Measurements from ENCODE around the gene IER2. TPM values are rescaled to one million over a fixed set of nuclear protein-coding genes. Genes with fewer than 3 reads are reported as not detected.
"Not testable (repeated sequence)": the region's sequence is repeated elsewhere in the genome, so short reads cannot be mapped to it uniquely, and the experiment has no call there.

Gene IER2
- total RNA-seq, 1 experiment from 2014 or later = 80.1 TPM

DNA sequence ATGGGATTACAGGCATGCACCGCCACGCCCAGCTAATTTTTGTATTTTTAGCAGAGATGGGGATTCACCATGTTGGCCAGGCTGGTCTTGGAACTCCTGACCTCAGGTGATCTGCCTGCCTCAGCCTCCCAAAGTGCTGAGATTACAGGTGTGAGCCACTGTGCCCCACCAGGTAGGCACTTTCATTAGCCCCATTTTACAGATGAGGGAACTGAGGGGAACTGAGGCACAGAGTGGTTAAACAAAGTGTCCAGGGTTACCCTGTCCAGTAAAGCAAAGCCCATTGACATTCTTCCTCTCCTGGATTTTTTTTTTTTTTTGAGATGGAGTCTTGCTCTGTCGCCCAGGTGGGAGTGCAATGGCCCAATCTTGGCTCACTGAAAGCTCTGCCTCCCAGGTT is 15.9 kb downstream of the IER2 start:
- DNase-seq, H3K9me3 ChIP-seq, H3K27me3 ChIP-seq, H3K4me3 ChIP-seq, H3K36me3 ChIP-seq: not testable (repeated sequence)

DNA sequence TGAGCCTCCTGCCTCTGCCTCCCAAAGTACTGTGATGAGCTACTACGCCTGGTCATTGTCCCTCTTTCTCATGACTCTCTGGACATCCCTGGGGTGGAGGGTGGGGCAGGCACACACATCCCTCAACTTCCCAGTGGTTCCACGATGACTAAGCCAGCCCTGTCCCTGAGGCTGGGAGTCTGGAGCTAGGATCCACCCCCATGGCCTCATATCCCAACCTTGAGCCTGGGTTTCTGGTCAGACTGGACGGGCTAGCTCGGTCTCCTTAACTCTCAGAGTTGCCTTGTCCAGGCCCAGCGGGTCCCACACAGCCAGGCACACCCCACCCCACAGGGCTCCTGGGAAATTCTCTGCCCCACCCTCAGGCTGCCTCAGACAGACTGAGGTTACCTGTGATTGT is 19.6 kb downstream of the IER2 start:
- H3K9me3 ChIP-seq = no peaks in the 10 kb centered on the region
- H3K27me3 ChIP-seq = no peaks in the 10 kb centered on the region
- DNase-seq = peak; percentile 83
- no peak overlapping the region for H3K4me3 ChIP-seq
- no peaks in the 10 kb centered on the region for H3K36me3 ChIP-seq

- H3K27me3 ChIP-seq = no peaks in the 10 kb centered on the region
- no peaks in the 10 kb centered on the region for H3K36me3 ChIP-seq
- DNase-seq = no peak
- no peak overlapping the region for H3K4me3 ChIP-seq
- no peaks in the 10 kb centered on the region for H3K9me3 ChIP-seq
These were observed 20.9 kb downstream of the IER2 start for GRCh38 chr19:13171146-13171545.

DNA sequence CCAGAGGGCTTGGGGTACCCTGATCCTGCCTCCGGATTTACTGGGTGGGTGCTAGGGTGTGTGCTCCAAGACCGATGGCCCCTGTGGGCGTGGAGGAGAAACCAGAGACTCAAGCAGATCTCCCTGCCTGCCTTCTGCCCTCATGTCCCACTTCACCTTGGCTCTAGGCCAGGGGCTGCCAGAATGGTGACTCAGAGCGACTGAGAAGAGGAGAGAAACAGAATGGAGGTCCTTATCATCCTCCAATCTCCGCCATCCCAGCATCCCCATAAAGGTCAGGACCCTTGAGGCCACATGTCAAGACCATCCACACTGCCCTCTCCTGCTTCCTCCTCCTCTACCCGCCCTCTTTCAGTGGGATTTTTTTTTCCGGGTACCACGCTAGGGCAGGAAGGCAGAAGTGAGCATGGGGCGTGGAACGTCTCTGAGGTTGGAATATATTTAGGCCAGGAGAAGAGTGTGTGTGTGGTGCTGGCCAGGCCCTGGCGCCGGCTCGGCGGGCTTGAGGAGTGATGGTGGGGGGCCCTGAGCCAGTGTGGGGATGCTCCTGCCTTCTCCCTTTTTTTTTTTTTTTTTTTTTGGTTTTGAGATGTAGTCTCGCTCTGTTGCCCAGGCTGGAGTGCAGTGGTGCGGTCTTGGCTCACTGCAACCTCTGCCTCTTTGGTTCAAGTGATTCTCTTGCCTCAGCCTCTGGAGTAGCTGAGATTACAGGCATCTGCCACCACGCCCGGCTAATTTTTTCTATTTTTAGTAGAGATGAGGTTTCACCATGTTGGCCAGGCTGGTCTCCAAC is 22.3 kb downstream of the IER2 start:
- no peaks in the 10 kb centered on the region for H3K9me3 ChIP-seq
- no peak overlapping the region for H3K4me3 ChIP-seq
- DNase-seq = peak; percentile 98
- no peaks in the 10 kb centered on the region for H3K36me3 ChIP-seq
- no peaks in the 10 kb centered on the region for H3K27me3 ChIP-seq

- Histone ChIP-seq H3K36me3 (no peaks in the 10 kb centered on the region), H3K4me3 (no peak overlapping the region), H3K27me3 (no peaks in the 10 kb centered on the region), H3K9me3 (no peaks in the 10 kb centered on the region)
- DNase-seq = no peak
These were observed 23.0 kb downstream of the IER2 start for GRCh38 chr19:13173139-13173737.

DNA sequence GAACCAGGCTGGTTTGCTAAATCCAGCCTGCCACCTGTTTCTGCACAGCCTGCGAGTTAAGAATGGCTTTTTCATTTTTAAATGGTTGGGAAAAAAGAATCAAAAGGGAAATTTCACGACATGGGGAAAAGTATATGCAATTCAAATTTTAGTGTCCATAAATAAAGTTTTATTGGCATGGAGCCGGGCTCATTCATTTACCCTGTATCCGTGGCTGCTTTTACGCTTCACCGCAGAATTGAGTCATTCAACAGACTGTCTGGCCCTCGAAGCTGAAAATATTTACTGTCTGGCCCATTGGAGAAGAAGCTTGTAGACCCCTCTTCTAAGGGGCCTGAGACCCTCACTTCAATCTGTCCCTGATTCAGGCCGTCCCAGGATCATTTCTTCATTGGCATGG is 26.1 kb downstream of the IER2 start:
- Histone ChIP-seq H3K36me3 (no peaks in the 10 kb centered on the region), H3K27me3 (no peaks in the 10 kb centered on the region), H3K9me3 (no peaks in the 10 kb centered on the region), H3K4me3 (no peak overlapping the region)
- DNase-seq = peak; percentile 53

DNA sequence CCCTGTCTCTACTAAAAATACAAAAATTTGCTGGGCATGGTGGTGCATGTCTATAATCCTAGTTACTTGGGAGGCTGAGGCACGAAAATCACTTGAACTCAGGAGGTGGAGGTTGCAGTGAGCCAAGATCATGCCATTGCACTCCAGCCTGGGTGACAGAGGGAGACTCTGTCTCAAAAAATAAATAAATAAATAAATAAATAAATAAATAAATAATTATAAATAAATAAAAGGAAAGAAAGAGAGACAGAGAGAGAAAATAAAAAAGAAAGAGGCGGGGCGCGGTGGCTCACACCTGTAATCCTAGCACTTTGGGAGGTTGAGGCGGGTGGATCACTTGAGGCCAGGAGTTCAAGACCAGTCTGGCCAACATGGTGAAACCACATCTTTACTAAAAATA is 27.4 kb downstream of the IER2 start:
- H3K27me3 ChIP-seq, H3K36me3 ChIP-seq, DNase-seq, H3K4me3 ChIP-seq, H3K9me3 ChIP-seq: not testable (repeated sequence)

- not testable (repeated sequence) for H3K9me3 ChIP-seq, DNase-seq, H3K4me3 ChIP-seq, H3K27me3 ChIP-seq, H3K36me3 ChIP-seq
These were observed 28.1 kb downstream of the IER2 start for GRCh38 chr19:13178291-13178690.

GRCh38 chr19:13181747-13182388 is 31.7 kb downstream of the IER2 start:
- Histone ChIP-seq H3K9me3 (peaks cover 1% of the 10 kb centered on the region; the same call in 1 of the 2 replicates), H3K4me3 (no peak overlapping the region), H3K36me3 (no peaks in the 10 kb centered on the region), H3K27me3 (no peaks in the 10 kb centered on the region)
- peak; percentile 84 for DNase-seq

DNA sequence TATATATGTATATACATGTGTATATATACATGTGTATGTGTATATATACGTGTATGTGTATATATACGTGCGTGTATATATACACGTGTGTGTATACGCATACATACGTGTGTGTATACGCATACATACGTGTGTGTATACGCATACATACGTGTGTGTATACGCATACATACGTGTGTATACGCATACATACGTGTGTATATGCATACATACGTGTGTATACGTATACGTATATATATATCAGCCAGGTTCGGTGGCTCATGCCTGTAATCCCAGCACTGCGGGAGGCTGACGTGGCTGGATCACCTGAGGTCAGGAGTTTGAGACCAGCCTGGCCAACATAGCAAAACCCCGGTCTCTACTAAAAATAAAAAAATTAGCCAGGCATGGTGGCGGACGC is 34.7 kb downstream of the IER2 start:
- not testable (repeated sequence) for H3K36me3 ChIP-seq, DNase-seq, H3K27me3 ChIP-seq, H3K9me3 ChIP-seq, H3K4me3 ChIP-seq

GRCh38 chr19:13185763-13186657 is 35.8 kb downstream of the IER2 start:
- not testable (repeated sequence) for DNase-seq, H3K36me3 ChIP-seq, H3K9me3 ChIP-seq, H3K4me3 ChIP-seq, H3K27me3 ChIP-seq

- not testable (repeated sequence) for H3K4me3 ChIP-seq, H3K27me3 ChIP-seq, H3K36me3 ChIP-seq, H3K9me3 ChIP-seq, DNase-seq
These were observed 36.5 kb downstream of the IER2 start for GRCh38 chr19:13186688-13187087.

- DNase-seq = no peak
- H3K4me3 ChIP-seq = no peak overlapping the region
These were observed 37.2 kb downstream of the IER2 start for GRCh38 chr19:13187419-13187818.

DNA sequence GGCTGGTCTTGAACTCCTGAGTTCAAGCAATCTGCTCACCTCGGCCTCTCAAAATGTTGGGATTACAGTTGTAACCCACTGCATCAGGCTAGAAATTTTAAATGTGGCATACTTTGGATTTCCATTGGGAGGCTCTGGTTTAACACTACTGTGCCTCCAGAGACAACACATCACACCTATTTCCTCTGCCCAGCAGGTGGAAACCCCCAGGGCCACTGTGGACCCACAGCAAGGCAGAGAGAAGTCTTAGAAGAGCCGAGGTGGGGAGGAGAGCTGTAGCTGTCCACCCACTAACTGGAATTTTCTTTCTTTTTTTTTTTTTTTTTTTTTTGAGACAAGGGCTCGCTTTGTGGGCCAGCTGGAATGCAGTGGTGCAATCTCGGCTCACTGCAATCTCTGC is 39.4 kb downstream of the IER2 start:
- Histone ChIP-seq H3K4me3 (no peak overlapping the region), H3K36me3 (no peaks in the 10 kb centered on the region), H3K9me3 (peaks cover 1% of the 10 kb centered on the region; the same call in 1 of the 2 replicates), H3K27me3 (no peaks in the 10 kb centered on the region)
- DNase-seq = no peak

More at GRCh38 chr19:13187419-13187818, 37.2 kb downstream of the IER2 start:
- H3K9me3 ChIP-seq = peaks cover 1% of the 10 kb centered on the region; the same call in 1 of the 2 replicates
- no peaks in the 10 kb centered on the region for H3K27me3 ChIP-seq
- no peaks in the 10 kb centered on the region for H3K36me3 ChIP-seq

GRCh38 chr19:13190781-13191540 is 40.8 kb downstream of the IER2 start:
- Histone ChIP-seq H3K36me3 (no peaks in the 10 kb centered on the region), H3K27me3 (no peaks in the 10 kb centered on the region), H3K4me3 (no peak overlapping the region), H3K9me3 (no peaks in the 10 kb centered on the region; the same call in 1 of the 2 replicates)
- no peak for DNase-seq

DNA sequence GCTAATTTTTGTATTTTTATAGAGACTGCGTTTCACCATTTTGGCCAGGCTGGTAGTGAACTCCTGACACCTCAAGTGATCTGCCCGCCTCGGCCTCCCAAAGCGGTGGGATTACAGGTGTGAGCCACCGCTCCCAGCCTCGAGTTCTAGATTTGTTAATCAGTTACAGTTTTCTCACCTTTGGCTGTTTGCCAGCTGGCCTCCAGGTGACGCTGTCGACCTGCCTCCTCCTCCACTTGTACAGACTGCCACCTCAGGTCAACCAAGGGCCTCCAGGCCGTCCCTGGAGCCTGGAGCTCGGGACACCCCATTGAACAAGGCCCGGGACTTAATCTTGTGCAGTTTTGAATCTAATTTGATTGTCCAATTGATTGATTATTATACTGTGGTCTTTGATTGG is 45.5 kb downstream of the IER2 start:
- Histone ChIP-seq H3K4me3 (no peak overlapping the region), H3K27me3 (no peaks in the 10 kb centered on the region), H3K9me3 (no peaks in the 10 kb centered on the region), H3K36me3 (no peaks in the 10 kb centered on the region)
- no peak for DNase-seq
